Osteoblast (primary cell): ENCODE data around the gene LTB. TPM values are rescaled to one million over a fixed set of nuclear protein-coding genes. Genes with fewer than 3 reads are reported as not detected.

ENCODE experiments used
- DNase-seq: peaks from one replicate; pipeline ENCODE4 v3.0.0; 2011; ENCODE audit warnings: low spot score, mixed read lengths; ENCODE audit not compliant: insufficient read length; ENCODE audit errors: missing footprints
- H2AFZ ChIP-seq: 2 replicates; pipeline ENCODE4 v1.6.0; 2011; ENCODE audit warnings: mild to moderate bottlenecking, low read length
- H3K27ac ChIP-seq: 2 replicates; pipeline ENCODE4 v1.5.1; 2011; ENCODE audit warnings: mild to moderate bottlenecking, low read depth, low read length, moderate library complexity
- H3K27me3 ChIP-seq: 2 replicates; pipeline ENCODE4 v1.6.0; 2012; ENCODE audit warnings: mild to moderate bottlenecking, control low read depth, inconsistent platforms, low read length, moderate library complexity; ENCODE audit not compliant: insufficient read depth
- H3K36me3 ChIP-seq: 2 replicates; pipeline ENCODE4 v1.5.1; 2011; ENCODE audit warnings: mild to moderate bottlenecking, low read length, control low read depth, moderate library complexity; ENCODE audit not compliant: insufficient read depth
- H3K4me1 ChIP-seq: 2 replicates; pipeline ENCODE4 v1.5.1; 2011; ENCODE audit warnings: mild to moderate bottlenecking, low read length, control low read depth, moderate library complexity; ENCODE audit not compliant: insufficient read depth
- H3K4me2 ChIP-seq: 2 replicates; pipeline ENCODE4 v1.6.0; 2011; ENCODE audit warnings: mild to moderate bottlenecking, low read length; ENCODE audit not compliant: insufficient read depth
- H3K4me3 ChIP-seq: fragments of 200-600 bp; sonication (generic); 3 replicates; pipeline ENCODE4 v1.5.1; 2012; ENCODE audit warnings: mild to moderate bottlenecking, low read length, inconsistent platforms; ENCODE audit not compliant: insufficient read depth
- H3K79me2 ChIP-seq: 2 replicates; pipeline ENCODE4 v1.6.0; 2012; ENCODE audit warnings: mild to moderate bottlenecking, low read length, control low read depth, inconsistent platforms; ENCODE audit not compliant: insufficient read depth
- H3K9me3 ChIP-seq: 2 replicates; pipeline ENCODE4 v1.5.1; 2011; ENCODE audit warnings: low read depth, low read length, control low read depth
- H4K20me1 ChIP-seq: 2 replicates; pipeline ENCODE4 v1.6.0; 2012; ENCODE audit warnings: mild to moderate bottlenecking, low read length, control low read depth; ENCODE audit not compliant: insufficient read depth
- total RNA-seq: library from RNA; depleted of rRNA; stranded (reverse); fragments of >200 nt; gene quantifications from 2 replicates; pipeline ENCODE4 v1.2.3, GENCODE V29; 2012
- TF ChIP-seq, protein P1 (sequence below): IDR thresholded peaks from 2 replicates; pipeline ENCODE4 v1.5.1; 2011; ENCODE audit warnings: mild to moderate bottlenecking, low read depth, low read length, moderate library complexity; ENCODE audit errors: extremely low read depth

LTB gene
- total RNA-seq, 1 donor = not detected

DNA sequence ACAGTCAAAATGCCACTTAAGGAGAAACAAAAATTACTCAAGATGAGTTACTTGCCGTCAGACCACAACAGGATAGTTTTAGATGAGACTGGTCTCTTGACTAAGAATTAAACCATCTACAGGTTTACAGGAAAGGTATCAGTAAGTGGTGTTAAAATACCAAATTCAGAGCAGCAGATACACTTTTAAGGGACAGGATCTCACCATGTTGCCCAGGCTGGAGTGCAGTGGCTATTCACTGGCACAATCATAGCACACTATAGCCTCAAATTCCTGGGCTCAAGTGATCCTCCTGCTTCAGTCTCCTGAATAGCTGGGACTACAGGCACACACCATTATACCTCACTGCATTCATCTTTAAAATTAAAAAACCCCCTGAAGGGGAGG lies 48.8 kb downstream of the LTB start:
- peaks cover 80% of the 10 kb centered on the region for H3K36me3 ChIP-seq
- peaks cover 44% of the 10 kb centered on the region for H3K79me2 ChIP-seq

DNA sequence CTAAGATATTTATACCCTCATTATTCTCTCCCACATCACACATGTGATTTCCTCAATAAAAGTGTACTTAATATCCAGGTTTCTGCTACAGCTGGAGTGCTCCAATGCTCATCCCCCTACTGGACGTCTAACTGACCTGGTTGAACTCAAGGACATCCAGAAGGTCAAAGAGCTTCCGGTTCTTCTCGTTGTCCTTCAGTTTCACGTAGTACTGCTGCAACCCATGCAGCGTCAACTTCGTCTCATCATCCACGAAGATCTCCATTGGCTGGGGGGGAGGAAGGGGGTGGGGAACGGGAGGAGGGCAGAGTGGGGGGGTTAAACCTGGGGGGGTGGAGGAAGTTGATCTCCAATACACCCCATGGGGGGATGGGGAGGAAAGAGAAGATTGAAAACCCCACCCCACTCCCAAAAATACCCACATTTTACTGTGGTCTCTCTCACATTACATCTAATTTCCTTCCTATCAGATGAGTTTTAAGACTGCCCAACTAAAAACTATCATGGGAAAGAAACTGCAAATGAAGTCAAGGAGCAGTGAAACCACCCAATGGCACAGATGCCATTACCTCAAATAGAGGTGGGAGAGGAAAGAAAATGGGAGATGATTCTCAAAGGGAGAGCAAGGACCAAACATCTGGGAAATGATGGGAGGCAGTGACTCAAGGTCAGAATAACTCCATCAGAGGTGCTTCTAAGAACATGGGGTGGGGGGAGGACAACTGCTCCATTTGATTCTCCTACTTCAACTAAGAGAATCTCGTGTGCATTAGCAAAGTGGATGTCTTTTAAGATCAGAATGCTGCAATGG lies 49.4 kb downstream of the LTB start:
- H3K79me2 ChIP-seq = peaks cover 38% of the 10 kb centered on the region
- H3K36me3 ChIP-seq = peaks cover 74% of the 10 kb centered on the region
- H3K4me1 ChIP-seq = peaks cover 6% of the 10 kb centered on the region
- no peak overlapping the region for H3K4me2 ChIP-seq
- no peak overlapping the region for H2AFZ ChIP-seq
- DNase-seq = no peak
- H3K9me3 ChIP-seq = no peaks in the 10 kb centered on the region
- no peak overlapping the region for H3K4me3 ChIP-seq
- no peaks in the 10 kb centered on the region for H3K27me3 ChIP-seq
- H3K27ac ChIP-seq = no peak overlapping the region
- TF ChIP-seq, protein P1, sequence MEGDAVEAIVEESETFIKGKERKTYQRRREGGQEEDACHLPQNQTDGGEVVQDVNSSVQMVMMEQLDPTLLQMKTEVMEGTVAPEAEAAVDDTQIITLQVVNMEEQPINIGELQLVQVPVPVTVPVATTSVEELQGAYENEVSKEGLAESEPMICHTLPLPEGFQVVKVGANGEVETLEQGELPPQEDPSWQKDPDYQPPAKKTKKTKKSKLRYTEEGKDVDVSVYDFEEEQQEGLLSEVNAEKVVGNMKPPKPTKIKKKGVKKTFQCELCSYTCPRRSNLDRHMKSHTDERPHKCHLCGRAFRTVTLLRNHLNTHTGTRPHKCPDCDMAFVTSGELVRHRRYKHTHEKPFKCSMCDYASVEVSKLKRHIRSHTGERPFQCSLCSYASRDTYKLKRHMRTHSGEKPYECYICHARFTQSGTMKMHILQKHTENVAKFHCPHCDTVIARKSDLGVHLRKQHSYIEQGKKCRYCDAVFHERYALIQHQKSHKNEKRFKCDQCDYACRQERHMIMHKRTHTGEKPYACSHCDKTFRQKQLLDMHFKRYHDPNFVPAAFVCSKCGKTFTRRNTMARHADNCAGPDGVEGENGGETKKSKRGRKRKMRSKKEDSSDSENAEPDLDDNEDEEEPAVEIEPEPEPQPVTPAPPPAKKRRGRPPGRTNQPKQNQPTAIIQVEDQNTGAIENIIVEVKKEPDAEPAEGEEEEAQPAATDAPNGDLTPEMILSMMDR = no peak
- peaks cover 72% of the 10 kb centered on the region for H4K20me1 ChIP-seq

More for the DNA sequence above, 48.8 kb downstream of the LTB start:
- Histone ChIP-seq H3K9me3 (no peaks in the 10 kb centered on the region), H3K4me1 (peaks cover 6% of the 10 kb centered on the region), H3K27ac (no peak overlapping the region), H4K20me1 (peaks cover 78% of the 10 kb centered on the region), H3K27me3 (no peaks in the 10 kb centered on the region), H3K4me3 (no peak overlapping the region), H3K4me2 (no peak overlapping the region), H2AFZ (no peak overlapping the region)
- no peak for DNase-seq
- TF ChIP-seq, protein P1 = no peak

DNA sequence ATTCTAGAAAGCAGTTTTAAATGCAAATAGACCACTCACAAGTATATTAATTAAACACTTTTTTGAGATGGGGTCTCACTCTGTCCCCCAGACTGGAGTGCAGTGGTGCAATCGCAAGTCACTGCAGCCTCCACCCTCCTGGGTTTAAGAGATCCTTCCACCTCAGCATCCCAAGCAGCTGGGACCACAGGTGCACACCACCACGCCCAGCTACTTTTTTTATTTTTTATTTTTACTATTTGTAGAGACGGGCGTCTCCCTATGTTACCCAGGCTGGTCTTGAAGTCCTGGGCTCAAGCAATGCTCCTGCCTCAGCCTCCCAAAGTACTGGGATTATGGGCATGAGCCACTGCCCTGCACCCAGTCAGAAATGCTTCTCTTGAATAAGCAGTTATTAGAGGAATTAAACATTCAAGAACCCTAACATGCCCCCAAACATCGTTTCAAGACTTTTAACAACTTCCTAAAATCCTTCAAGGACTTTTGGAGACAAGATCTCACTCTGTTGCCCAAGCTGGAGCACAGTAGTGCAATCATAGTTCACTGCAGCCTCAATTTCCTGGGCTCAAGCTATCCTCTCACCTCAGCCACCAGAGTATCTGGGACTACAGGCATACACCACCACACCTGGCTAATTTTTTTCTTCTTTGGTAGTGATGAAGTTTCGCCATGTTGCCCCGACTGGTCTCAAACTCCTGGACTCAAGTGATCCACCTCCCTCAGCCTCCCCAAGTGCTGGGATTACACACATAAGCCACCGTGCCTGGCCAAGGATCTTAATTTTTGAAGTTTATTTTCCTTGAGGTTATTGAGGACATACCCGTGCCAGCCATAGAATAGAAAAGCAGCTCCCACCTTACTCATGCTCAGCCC lies 50.2 kb downstream of the LTB start:
- no peak for DNase-seq
- H3K79me2 ChIP-seq = peaks cover 30% of the 10 kb centered on the region
- H4K20me1 ChIP-seq = peaks cover 70% of the 10 kb centered on the region
- no peaks in the 10 kb centered on the region for H3K9me3 ChIP-seq
- no peak overlapping the region for H3K4me3 ChIP-seq
- peaks cover 65% of the 10 kb centered on the region for H3K36me3 ChIP-seq
- peaks cover 6% of the 10 kb centered on the region for H3K4me1 ChIP-seq
- no peak overlapping the region for H2AFZ ChIP-seq
- H3K4me2 ChIP-seq = no peak overlapping the region
- H3K27me3 ChIP-seq = no peaks in the 10 kb centered on the region
- H3K27ac ChIP-seq = no peak overlapping the region
- TF ChIP-seq, protein P1 = no peak

DNA sequence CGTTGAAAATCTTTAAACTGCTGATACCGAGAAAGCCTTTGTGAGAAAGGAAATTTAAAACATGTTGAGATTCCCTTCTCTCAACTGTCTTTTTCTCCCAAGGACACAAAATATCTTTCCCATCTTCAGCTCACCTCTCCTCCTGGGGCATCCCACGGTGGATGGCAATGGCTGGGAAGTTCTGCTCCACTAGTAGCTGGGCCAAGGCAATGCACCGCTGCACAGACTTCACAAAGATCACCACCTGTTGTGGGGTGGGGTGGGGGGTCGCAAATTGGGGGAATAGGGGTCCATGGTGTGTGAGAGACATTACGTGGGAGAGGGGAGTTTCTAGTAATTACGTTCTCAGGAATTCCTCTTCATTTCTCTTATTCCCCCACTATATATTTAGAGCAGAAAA lies 51.1 kb downstream of the LTB start:
- TF ChIP-seq, protein P1 = no peak
- Histone ChIP-seq H4K20me1 (peaks cover 62% of the 10 kb centered on the region), H3K4me3 (no peak overlapping the region), H3K4me1 (peaks cover 10% of the 10 kb centered on the region), H3K9me3 (no peaks in the 10 kb centered on the region), H3K36me3 (peaks cover 57% of the 10 kb centered on the region), H3K4me2 (no peak overlapping the region), H3K27me3 (no peaks in the 10 kb centered on the region), H3K27ac (no peak overlapping the region), H3K79me2 (peaks cover 23% of the 10 kb centered on the region), H2AFZ (no peak overlapping the region)
- peak; percentile 80 for DNase-seq
